Activated CD8-positive, alpha-beta T cell treated with anti-CD3 and anti-CD28 coated beads for 36 hours (primary cell): ENCODE measurements around the gene TMEM41A. TPM values are rescaled to one million over a fixed set of nuclear protein-coding genes. Genes with fewer than 3 reads are reported as not detected.

Experiments used
- ATAC-seq: fragments of 200-7000 bp; cut with Tn5 transposase; one replicate; pipeline ENCODE4 v1.10.0; 2021; ENCODE audit warnings: mild to moderate bottlenecking, moderate library complexity
- CTCF ChIA-PET: fragments of 350-600 bp; sonication (Branson Sonifier 250); formaldehyde crosslinking; loops from one replicate; lab custom pipeline; 2021; ENCODE audit warnings: antibody characterized with exemption; lab: Charles Lee
- POLR2A ChIA-PET: fragments of 350-600 bp; sonication (Branson Sonifier 250); formaldehyde crosslinking; loops from one replicate; lab custom pipeline; 2021; ENCODE audit warnings: antibody characterized with exemption; lab: Charles Lee
- DNase-seq: peaks from one replicate; pipeline ENCODE4 v3.0.0-alpha.2; 2020
- H3K27ac Mint-ChIP-seq: one replicate; pipeline ENCODE4 v1.8.0; 2021; ENCODE audit warnings: mild to moderate bottlenecking, mixed read lengths
- H3K27me3 Mint-ChIP-seq: one replicate; pipeline ENCODE4 v1.8.0; 2021; ENCODE audit warnings: mixed read lengths
- H3K36me3 Mint-ChIP-seq: one replicate; pipeline ENCODE4 v1.8.0; 2021; ENCODE audit warnings: low read depth, mixed read lengths
- H3K4me1 Mint-ChIP-seq: one replicate; pipeline ENCODE4 v1.8.0; 2021; ENCODE audit warnings: low read depth, mixed read lengths
- H3K4me3 Mint-ChIP-seq: one replicate; pipeline ENCODE4 v1.8.0; 2021; ENCODE audit warnings: mild to moderate bottlenecking, moderate library complexity, mixed read lengths
- H3K9me3 Mint-ChIP-seq: one replicate; pipeline ENCODE4 v1.8.0; 2021; ENCODE audit warnings: mixed read lengths
- CTCF ChIP-seq: fragments of 200-600 bp; IDR thresholded peaks from one replicate; pipeline ENCODE4 v1.8.0; 2022; ENCODE audit warnings: antibody characterized with exemption, mild to moderate bottlenecking
- intact Hi-C: fragments of 100-400 bp; cut with micrococcal nuclease; formaldehyde crosslinking; loops from one replicate; pipeline ENCODE4 v1.10.0; 2022
- total RNA-seq, 2 experiments: library from RNA; stranded (reverse); gene quantifications; one replicate each; pipeline ENCODE4 v1.2.3, GENCODE V29; 2021

The TMEM41A gene
- 10 to 100 TPM; 21.5 to 24.5 TPM for total RNA-seq

GRCh38 chr3:185498503-185499396 lies at the start of gene TMEM41A:
TMEM41A (minus strand) TSS chr3:185499035; CDS start chr3:185498961, 74 bp downstream.
- ChIA-PET POLR2A (interaction anchor here (0.9 to 1.5 kb wide), 5 partner anchors 9 to 88 kb away, joined by 3 to 6 read pairs (median 4); partner anchors contain the start of gene SENP2), CTCF (interaction anchor here (0.9 to 1.5 kb wide), 3 partner anchors 37 to 86 kb away, joined by 3 to 8 read pairs (median 3); no protein-coding TSS in a partner anchor)
- TF ChIP-seq CTCF, result no peak
- H3K27ac Mint-ChIP-seq, result peak within 1 kb of the TSS; percentile 90
- peaks cover 10% of the 10 kb centered on the region for H3K36me3 Mint-ChIP-seq
- peaks cover 16% of the 10 kb centered on the region for H3K4me1 Mint-ChIP-seq
- no peaks in the 10 kb centered on the region for H3K9me3 Mint-ChIP-seq
- DNase-seq, result peak; percentile 92
- no peaks in the 10 kb centered on the region for H3K27me3 Mint-ChIP-seq
- ATAC-seq, result peak; percentile 99
- intact Hi-C loops, result no loop called here
- H3K4me3 Mint-ChIP-seq, result peak within 1 kb of the TSS; percentile 96

GRCh38 chr3:185540695-185541094 lies 41.9 kb upstream of the TMEM41A start:
- ATAC-seq, result no peak
- Mint-ChIP-seq H3K27ac (no peak overlapping the region), H3K4me1 (peaks cover 7% of the 10 kb centered on the region), H3K9me3 (no peaks in the 10 kb centered on the region), H3K4me3 (no peak overlapping the region), H3K27me3 (no peaks in the 10 kb centered on the region), H3K36me3 (no peaks in the 10 kb centered on the region)
- ChIA-PET CTCF (interaction anchor here (0.7 kb wide), 1 partner anchor 18 kb away, joined by 3 read pairs; no protein-coding TSS in a partner anchor), POLR2A (no interaction called here)
- no peak for TF ChIP-seq CTCF
- no peak for DNase-seq
- intact Hi-C loops, result no loop called here

GRCh38 chr3:185539934-185540333 lies 41.1 kb upstream of the TMEM41A start:
- H3K4me3 Mint-ChIP-seq, result no peak overlapping the region
- H3K27me3 Mint-ChIP-seq, result no peaks in the 10 kb centered on the region
- ChIA-PET CTCF (no interaction called here), POLR2A (no interaction called here)
- no peak for ATAC-seq
- H3K9me3 Mint-ChIP-seq, result no peaks in the 10 kb centered on the region
- intact Hi-C loops, result no loop called here
- no peak for DNase-seq
- no peak for TF ChIP-seq CTCF
- peaks cover 7% of the 10 kb centered on the region for H3K4me1 Mint-ChIP-seq
- no peak overlapping the region for H3K27ac Mint-ChIP-seq
- H3K36me3 Mint-ChIP-seq, result no peaks in the 10 kb centered on the region

- ATAC-seq (peak; percentile 97), DNase-seq (peak; percentile 50)
- CTCF ChIA-PET, result no interaction called here
- H3K9me3 Mint-ChIP-seq, result no peaks in the 10 kb centered on the region
- no peak overlapping the region for H3K4me3 Mint-ChIP-seq
- H3K27ac Mint-ChIP-seq, result peak overlapping the region; percentile 62
- TF ChIP-seq CTCF, result no peak
- H3K27me3 Mint-ChIP-seq, result no peaks in the 10 kb centered on the region
- intact Hi-C loops, result no loop called here
- H3K36me3 Mint-ChIP-seq, result no peaks in the 10 kb centered on the region
- POLR2A ChIA-PET, result no interaction called here
- H3K4me1 Mint-ChIP-seq, result peaks cover 7% of the 10 kb centered on the region
These were observed 38.6 kb upstream of the TMEM41A start for GRCh38 chr3:185537369-185537970.
